Measurements from ENCODE around the gene COL17A1.
A peak's percentile ranks its signal among the peaks of the same experiment; 100 is the strongest.

Gene COL17A1

DNA sequence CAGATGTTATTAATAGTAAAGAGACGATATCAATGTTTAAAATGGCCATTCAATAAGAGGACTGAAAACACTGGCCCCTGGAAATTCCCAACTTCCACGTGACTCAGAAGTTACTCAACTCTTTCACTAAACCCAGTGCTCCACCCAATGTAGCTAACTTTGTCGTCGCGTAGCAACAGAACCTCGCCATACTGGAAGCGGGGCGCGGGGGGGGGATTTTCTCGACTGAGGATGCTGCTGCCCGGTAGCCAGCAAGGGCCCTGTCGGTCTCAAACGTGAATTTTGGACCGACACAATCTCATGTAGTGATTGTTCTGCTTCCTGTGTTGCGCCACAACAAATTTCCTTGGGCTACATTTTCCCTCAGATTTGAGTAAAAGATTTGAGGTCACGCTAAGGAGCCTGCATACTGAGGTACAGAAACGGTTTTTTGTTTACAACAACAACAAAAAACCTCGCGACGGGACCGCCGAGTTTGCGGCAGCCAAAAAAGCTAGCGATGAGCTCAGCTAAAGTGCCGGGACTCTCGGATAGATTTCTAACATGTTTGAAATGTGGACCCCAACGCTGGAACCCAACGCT, 35.3 kb upstream of the COL17A1 start:
- Histone ChIP-seq H3K27ac (ENCODE audit: low read length) (peak overlapping the region; percentile 99), H3K79me2 (ENCODE audit: low read length) (no peaks in the 10 kb centered on the region), H2AFZ (ENCODE audit: low read length) (peak overlapping the region; percentile 63), H3K9me3 (replicated peaks; ENCODE audit: insufficient read depth, low read length) (no peaks in the 10 kb centered on the region), H3K9me2 (replicated peaks; ENCODE audit: insufficient read depth, low read length) (no peaks in the 10 kb centered on the region), H3K4me2 (ENCODE audit: low read depth, low read length) (peak overlapping the region; percentile 94), H3K4me3 (ENCODE audit: low read length) (peak overlapping the region; percentile 85), H4K20me1 (ENCODE audit: insufficient read depth, low read length) (no peaks in the 10 kb centered on the region), H3K4me1 (ENCODE audit: low read length) (peaks cover 16% of the 10 kb centered on the region), H3F3A (ENCODE audit: insufficient read depth, low read length) (peaks cover 24% of the 10 kb centered on the region), H3K36me3 (replicated peaks; ENCODE audit: insufficient read depth, low read length) (no peaks in the 10 kb centered on the region), H3K9ac (ENCODE audit: low read length) (peak overlapping the region; percentile 99), H3K27me3 (replicated peaks; ENCODE audit: insufficient read depth, low read length) (no peaks in the 10 kb centered on the region)
- peak; percentile 93 for DNase-seq
- TF ChIP-seq CTCF (IDR thresholded peaks at IDR 0.05; ENCODE audit: low read length) = no peak
- no peak for TF ChIP-seq EZH2phosphoT487 (IDR thresholded peaks at IDR 0.05; ENCODE audit: low read length)
- TF ChIP-seq EZH2 (optimal IDR thresholded peaks at IDR 0.05; ENCODE audit: low read depth, low read length) = no peak

- H3K9me3 ChIP-seq (replicated peaks; ENCODE audit: insufficient read depth, low read length) = no peaks in the 10 kb centered on the region
- H3K4me2 ChIP-seq (ENCODE audit: low read depth, low read length) = peak overlapping the region; percentile 94
- peak overlapping the region; percentile 99 for H3K27ac ChIP-seq (ENCODE audit: low read length)
- H2AFZ ChIP-seq (ENCODE audit: low read length) = peak overlapping the region; percentile 63
- H3K27me3 ChIP-seq (replicated peaks; ENCODE audit: insufficient read depth, low read length) = no peaks in the 10 kb centered on the region
- H3F3A ChIP-seq (ENCODE audit: insufficient read depth, low read length) = peaks cover 24% of the 10 kb centered on the region
- no peaks in the 10 kb centered on the region for H3K36me3 ChIP-seq (replicated peaks; ENCODE audit: insufficient read depth, low read length)
- H3K4me3 ChIP-seq (ENCODE audit: low read length) = peak overlapping the region; percentile 85
- TF ChIP-seq CTCF (IDR thresholded peaks at IDR 0.05; ENCODE audit: low read length) (no peak), EZH2 (optimal IDR thresholded peaks at IDR 0.05; ENCODE audit: low read depth, low read length) (no peak), EZH2phosphoT487 (IDR thresholded peaks at IDR 0.05; ENCODE audit: low read length) (no peak)
- peak overlapping the region; percentile 99 for H3K9ac ChIP-seq (ENCODE audit: low read length)
- DNase-seq = no peak
- H3K4me1 ChIP-seq (ENCODE audit: low read length) = peaks cover 16% of the 10 kb centered on the region
- H3K9me2 ChIP-seq (replicated peaks; ENCODE audit: insufficient read depth, low read length) = no peaks in the 10 kb centered on the region
- no peaks in the 10 kb centered on the region for H4K20me1 ChIP-seq (ENCODE audit: insufficient read depth, low read length)
- H3K79me2 ChIP-seq (ENCODE audit: low read length) = no peaks in the 10 kb centered on the region
These were observed 34.8 kb upstream of the COL17A1 start for GRCh38 chr10:104120512-104120902.

DNA sequence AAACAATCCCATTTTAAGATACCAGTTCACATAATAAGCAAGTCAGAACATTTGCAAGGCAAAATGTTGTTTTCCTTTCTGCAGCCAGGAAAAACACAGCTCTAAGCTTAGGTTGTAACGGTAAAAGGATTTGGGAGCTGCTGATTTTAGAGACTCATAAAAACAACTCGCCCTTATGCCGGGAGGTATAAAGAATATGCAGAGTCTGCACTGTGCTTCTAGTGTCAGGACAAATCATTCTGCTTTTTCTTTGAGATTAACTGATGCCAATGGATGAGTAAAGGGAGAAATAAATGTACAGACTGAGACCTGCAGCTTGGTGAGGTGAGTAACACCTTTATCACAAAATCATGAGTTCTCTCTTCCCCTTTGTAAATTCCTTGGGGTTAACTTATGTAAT, 34.3 kb upstream of the COL17A1 start:
- Histone ChIP-seq H4K20me1 (ENCODE audit: insufficient read depth, low read length) (no peaks in the 10 kb centered on the region), H3K9ac (ENCODE audit: low read length) (peak overlapping the region; percentile 99; the same call in 1 of the 2 replicates), H3K27ac (ENCODE audit: low read length) (peak overlapping the region; percentile 99; the same call in 1 of the 2 replicates), H3K9me3 (replicated peaks; ENCODE audit: insufficient read depth, low read length) (no peaks in the 10 kb centered on the region), H3K4me2 (ENCODE audit: low read depth, low read length) (peak overlapping the region; percentile 94), H3K36me3 (replicated peaks; ENCODE audit: insufficient read depth, low read length) (no peaks in the 10 kb centered on the region), H3K79me2 (ENCODE audit: low read length) (no peaks in the 10 kb centered on the region), H3K4me3 (ENCODE audit: low read length) (peak overlapping the region; percentile 85; the same call in 1 of the 2 replicates), H3F3A (ENCODE audit: insufficient read depth, low read length) (peaks cover 24% of the 10 kb centered on the region), H3K9me2 (replicated peaks; ENCODE audit: insufficient read depth, low read length) (no peaks in the 10 kb centered on the region), H3K4me1 (ENCODE audit: low read length) (peaks cover 16% of the 10 kb centered on the region), H2AFZ (ENCODE audit: low read length) (peak overlapping the region; percentile 63), H3K27me3 (replicated peaks; ENCODE audit: insufficient read depth, low read length) (no peaks in the 10 kb centered on the region)
- TF ChIP-seq EZH2phosphoT487 (IDR thresholded peaks at IDR 0.05; ENCODE audit: low read length) (no peak), EZH2 (optimal IDR thresholded peaks at IDR 0.05; ENCODE audit: low read depth, low read length) (no peak), CTCF (IDR thresholded peaks at IDR 0.05; ENCODE audit: low read length) (no peak)
- no peak for DNase-seq

Data from MM.1S (cell line).